ENCODE measurements around the gene KRT27. TPM values are rescaled to one million over a fixed set of nuclear protein-coding genes. Genes with fewer than 3 reads are reported as not detected.

Gene KRT27
- total and polyA plus RNA-seq, 2 experiments from 2014 or later: not detected

- TF ChIP-seq REST (IDR thresholded peaks at IDR 0.05; ENCODE audit: unreplicated experiment) (no peak), EZH2phosphoT487 (IDR thresholded peaks at IDR 0.05; ENCODE audit: unreplicated experiment) (no peak), STAT1 (IDR thresholded peaks at IDR 0.05; ENCODE audit: unreplicated experiment) (no peak), JUNB (IDR thresholded peaks at IDR 0.05; ENCODE audit: unreplicated experiment) (no peak), ZNF114 (CRISPR knock-in tag; IDR thresholded peaks at IDR 0.05) (no peak), EZH2 (IDR thresholded peaks at IDR 0.05; ENCODE audit: low read depth, unreplicated experiment) (no peak), NANOG (IDR thresholded peaks at IDR 0.05; ENCODE audit: borderline replicate concordance) (no peak)
These were observed 39.2 kb upstream of the KRT27 start (continued) for GRCh38 chr17:40821536-40821935.

GRCh38 chr17:40820228-40820838, 38.0 kb upstream of the KRT27 start:
- Histone ChIP-seq H3K4me1 (ENCODE audit: insufficient read depth) (peaks cover 10% of the 10 kb centered on the region; the same call in 1 of the 2 replicates), H4K20me1 (replicated peaks; ENCODE audit: insufficient read depth) (no peaks in the 10 kb centered on the region), H3K27ac (ENCODE audit: low read depth) (no peak overlapping the region), H3K4me2 (0 out of 2 replicates have a peak overlapping the region, but pooled peaks have one; percentile 83), H3K79me2 (replicated peaks; ENCODE audit: insufficient read depth) (no peaks in the 10 kb centered on the region), H3K9me2 (ENCODE audit: insufficient read depth) (peaks cover 2% of the 10 kb centered on the region; the same call in 1 of the 2 replicates), H3K4me3 (no peak overlapping the region), H3K36me3 (ENCODE audit: insufficient read depth) (peaks cover 5% of the 10 kb centered on the region; the same call in 1 of the 2 replicates), H3F3A (replicated peaks; ENCODE audit: low read depth) (peaks cover 6% of the 10 kb centered on the region; the same call in 1 of the 2 replicates), H3K27me3 (ENCODE audit: insufficient read depth) (0 out of 2 replicates have a peak, but pooled peaks cover 2% of the 10 kb centered on the region), H2AFZ (no peak overlapping the region)
- Mint-ChIP-seq H3K36me3 (ENCODE audit: low read depth) (peaks cover 8% of the 10 kb centered on the region; the same call in 2 of the 3 replicates), H3K4me3 (peak overlapping the region; percentile 91), H3K9me3 (no peaks in the 10 kb centered on the region; the same call in 2 of the 3 replicates), H3K27ac (no peak overlapping the region), H3K4me1 (0 out of 3 replicates have a peak, but pooled peaks cover 2% of the 10 kb centered on the region), H3K27me3 (ENCODE audit: insufficient read depth, low read depth, poor library complexity) (peaks cover 3% of the 10 kb centered on the region)
- no peak for DNase-seq (ENCODE audit: low spot score)
- ATAC-seq: no peak
- TF ChIP-seq JUNB (IDR thresholded peaks at IDR 0.05; ENCODE audit: unreplicated experiment): no peak
- TF ChIP-seq ZNF331 (CRISPR knock-in tag; IDR thresholded peaks at IDR 0.05; ENCODE audit: low read depth): no peak
- TF ChIP-seq ZNF462 (CRISPR knock-in tag; IDR thresholded peaks at IDR 0.05): no peak
- TF ChIP-seq EZH2phosphoT487 (IDR thresholded peaks at IDR 0.05; ENCODE audit: unreplicated experiment): no peak
- TF ChIP-seq POLR2AphosphoS5 (IDR thresholded peaks at IDR 0.05; ENCODE audit: low read depth): no peak
- TF ChIP-seq ZNF114 (CRISPR knock-in tag; IDR thresholded peaks at IDR 0.05): no peak
- no peak for TF ChIP-seq NANOG (IDR thresholded peaks at IDR 0.05; ENCODE audit: borderline replicate concordance)
- TF ChIP-seq CTCF (conservative IDR thresholded peaks at IDR 0.05; ENCODE audit: low read depth in 2 of 2): no peak
- TF ChIP-seq STAT1 (IDR thresholded peaks at IDR 0.05; ENCODE audit: unreplicated experiment): no peak
- no peak for TF ChIP-seq CREB1 (CRISPR knock-in tag; IDR thresholded peaks at IDR 0.05; ENCODE audit: low read depth)
- TF ChIP-seq EZH2 (IDR thresholded peaks at IDR 0.05; ENCODE audit: low read depth, unreplicated experiment): no peak
